NCI-H526 (cell line): Measurements from ENCODE around the gene SPO11.

Experiments
- DNase-seq, 2 experiments: peaks; one replicate each; lab custom pipeline; 2025; lab: John Stamatoyannopoulos, UW

Gene SPO11

GRCh38 chr20:57310821-57311514 lies 18.6 kb upstream of the SPO11 start:
- no peak for DNase-seq

- DNase-seq: no peak
These were observed 17.5 kb upstream of the SPO11 start for GRCh38 chr20:57312138-57312537.

DNA sequence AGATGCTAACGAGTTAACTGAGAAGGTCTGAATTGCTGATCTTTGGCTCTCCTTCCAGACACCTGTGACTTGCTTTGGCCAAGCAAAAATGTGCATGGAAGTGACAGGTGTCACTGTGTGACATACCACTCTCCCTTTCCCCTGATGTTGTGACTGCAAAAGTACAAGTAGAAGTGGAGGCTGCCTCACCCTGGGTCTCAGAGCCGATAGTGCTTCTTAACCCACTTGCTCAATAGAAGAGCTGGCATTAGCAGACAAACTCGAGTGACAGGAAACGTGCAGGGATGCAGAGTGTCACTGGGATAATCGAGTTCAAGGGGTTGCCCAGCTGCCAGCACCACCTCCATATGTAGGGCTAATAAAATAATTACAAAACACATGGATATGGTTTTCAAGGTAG lies 16.4 kb upstream of the SPO11 start:
- DNase-seq: no peak

DNA sequence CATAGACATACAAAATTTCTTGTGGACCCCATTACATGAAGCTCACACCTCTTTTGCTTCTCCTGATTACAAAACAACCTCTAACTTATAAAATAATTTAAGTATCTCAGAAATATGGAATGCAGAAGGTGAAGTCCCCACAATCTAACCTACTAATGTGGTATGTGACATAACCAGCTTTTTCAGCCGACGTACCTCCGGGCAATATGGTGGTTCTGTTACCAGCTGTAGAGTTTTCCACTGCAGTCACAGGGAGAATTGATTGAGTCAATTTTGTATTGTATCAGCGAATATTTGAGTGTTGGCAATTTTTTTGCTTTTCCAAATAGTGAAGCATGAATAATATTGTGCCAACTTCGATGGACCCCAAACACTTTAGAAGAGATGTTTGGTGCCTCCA lies 15.7 kb upstream of the SPO11 start:
- DNase-seq: no peak

DNA sequence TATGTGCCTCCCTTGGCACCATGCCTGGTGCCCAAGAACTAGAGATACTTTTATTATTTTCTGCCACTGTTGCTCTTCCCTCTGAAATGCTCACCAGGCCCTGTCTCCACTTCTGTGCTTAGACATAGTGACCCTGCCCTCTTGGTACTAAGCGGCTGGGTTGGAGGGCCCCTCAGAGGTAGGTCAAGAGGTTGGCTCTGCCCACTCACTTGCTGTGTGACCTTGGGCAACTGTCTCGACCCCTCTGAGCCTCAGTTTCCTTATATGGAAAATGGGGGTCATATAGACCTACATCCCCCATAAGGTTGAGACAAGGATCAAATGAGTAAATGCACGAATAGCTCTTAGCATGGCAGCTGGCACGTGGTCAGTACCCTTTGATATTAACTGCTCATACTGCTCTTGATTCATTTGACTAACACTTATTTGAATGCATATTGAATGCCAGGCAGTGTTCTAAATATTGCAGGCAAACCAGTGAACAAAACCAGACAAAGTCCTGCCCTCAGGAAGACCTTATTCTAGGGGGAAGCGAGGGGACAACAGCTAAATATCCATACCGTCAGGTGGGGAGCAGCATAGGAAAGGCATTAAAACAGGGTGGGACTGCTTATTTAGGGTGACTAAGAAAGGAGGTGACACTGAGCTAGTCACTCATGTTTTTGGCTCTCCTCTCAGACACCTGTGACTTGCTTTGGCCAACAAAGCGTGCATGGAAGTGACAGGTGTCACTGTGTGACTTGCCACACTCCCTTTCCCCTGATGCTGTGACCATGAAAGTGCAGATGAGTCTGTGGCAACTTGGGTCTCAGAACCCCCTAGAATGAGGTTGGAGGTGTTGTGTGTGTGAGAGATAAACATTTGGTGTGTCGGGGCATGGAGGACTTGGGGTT lies 14.3 kb upstream of the SPO11 start:
- peak; percentile 24 to 55 for DNase-seq

- DNase-seq: no peak
These were observed 13.6 kb upstream of the SPO11 start for GRCh38 chr20:57315976-57316480.

DNA sequence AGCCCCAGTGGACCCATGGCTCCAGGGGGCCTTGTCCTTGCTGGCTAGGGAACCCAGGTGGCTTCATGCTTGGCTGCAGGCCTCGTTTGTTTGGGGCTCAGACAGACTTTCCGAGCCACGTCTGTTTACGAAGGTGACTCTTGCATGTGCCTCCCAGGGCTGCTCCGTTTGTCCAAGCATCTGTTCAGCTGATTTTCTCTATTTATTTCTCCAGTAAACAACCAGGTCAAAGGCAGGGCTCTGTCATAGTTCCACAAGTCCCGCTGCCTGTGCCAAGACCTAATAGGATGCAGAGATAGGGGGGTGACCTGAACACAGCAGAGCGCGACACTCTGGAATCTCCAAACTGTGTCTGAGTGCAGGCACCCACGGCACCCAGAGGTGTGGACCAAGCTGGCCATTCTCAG lies 12.8 kb upstream of the SPO11 start:
- peak in 1 of 2 experiments; percentile 10 for DNase-seq

GRCh38 chr20:57317316-57317788 lies 12.3 kb upstream of the SPO11 start:
- no peak for DNase-seq

GRCh38 chr20:57317789-57318371 lies 11.7 kb upstream of the SPO11 start:
- no peak for DNase-seq

DNA sequence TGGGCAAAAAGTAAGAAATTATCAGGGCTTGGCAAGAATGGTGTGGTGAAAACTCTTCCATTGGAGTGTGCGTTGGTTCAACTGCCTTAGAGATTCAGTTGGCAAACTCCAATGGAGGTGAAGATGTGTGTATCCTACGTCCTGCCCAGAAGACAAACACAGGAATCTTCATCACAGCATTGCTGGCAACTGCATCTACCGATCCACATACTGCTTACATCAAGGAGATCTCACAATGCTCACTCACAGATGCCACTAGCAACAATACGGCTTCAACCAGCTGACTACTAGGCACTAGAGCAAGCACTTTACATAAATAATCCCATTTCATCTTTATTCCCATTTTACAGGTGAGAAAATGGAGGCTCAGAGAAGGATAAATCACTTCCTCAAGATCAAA lies 10.0 kb upstream of the SPO11 start:
- no peak for DNase-seq

DNA sequence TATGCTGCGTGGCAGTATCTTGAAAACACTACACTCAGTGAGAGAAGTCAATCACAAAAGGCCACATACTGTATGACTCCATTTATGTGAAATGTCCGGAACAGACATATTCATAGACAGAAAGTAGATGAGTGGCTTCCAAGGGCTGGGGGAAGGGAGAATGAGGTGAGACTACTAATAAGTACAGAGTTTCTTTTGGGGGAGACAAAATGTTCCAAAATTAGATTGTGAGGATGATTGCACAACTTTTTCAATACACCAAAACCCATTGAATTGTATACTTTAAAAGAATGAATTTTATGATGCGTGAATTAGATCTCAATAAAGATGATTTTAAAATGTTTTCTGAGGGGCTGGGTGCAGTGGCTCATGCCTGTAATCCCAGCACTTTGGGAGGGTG lies 9.2 kb upstream of the SPO11 start:
- no peak for DNase-seq

DNA sequence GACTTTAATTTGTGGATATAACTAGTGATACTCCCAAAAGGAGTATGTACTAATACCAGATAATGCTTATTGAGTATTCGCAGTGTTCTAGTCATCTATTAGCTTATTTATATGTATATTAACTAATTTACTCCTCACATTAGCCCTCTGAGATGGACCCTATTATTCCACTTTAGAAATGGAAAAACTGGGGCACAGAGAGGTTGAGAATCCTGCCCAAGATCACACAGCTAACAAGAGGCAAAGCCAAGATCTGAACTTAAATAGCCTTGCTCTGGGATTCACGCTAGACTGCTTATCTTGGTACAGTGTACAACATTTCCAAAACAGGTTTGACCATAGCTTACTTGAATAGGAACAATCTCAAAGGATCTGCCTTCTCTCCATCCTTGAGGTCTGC lies 8.5 kb upstream of the SPO11 start:
- no peak for DNase-seq

DNA sequence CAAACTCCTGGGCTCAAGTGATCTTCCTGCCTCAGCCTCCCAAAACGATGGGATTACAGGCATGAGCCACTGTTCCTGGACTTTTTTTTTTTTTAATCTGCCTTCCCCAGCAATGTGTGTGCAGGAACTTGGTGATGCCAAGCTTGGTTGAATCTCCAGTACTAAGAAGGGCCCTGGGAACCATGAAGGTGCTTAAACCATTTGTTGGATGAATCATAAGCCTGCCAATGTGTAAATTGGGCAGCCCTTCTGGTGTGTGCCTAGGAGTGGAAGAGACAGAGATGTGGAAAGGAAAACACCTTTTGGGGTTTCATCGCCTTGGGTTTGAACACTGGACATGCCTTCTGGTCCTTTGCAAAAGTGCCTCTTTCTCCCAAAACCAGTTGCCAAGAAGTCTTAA lies 7.1 kb upstream of the SPO11 start:
- no peak for DNase-seq

GRCh38 chr20:57323034-57323433 lies 6.6 kb upstream of the SPO11 start:
- no peak for DNase-seq

GRCh38 chr20:57325632-57326356 lies 3.8 kb upstream of the SPO11 start:
- no peak for DNase-seq

DNA sequence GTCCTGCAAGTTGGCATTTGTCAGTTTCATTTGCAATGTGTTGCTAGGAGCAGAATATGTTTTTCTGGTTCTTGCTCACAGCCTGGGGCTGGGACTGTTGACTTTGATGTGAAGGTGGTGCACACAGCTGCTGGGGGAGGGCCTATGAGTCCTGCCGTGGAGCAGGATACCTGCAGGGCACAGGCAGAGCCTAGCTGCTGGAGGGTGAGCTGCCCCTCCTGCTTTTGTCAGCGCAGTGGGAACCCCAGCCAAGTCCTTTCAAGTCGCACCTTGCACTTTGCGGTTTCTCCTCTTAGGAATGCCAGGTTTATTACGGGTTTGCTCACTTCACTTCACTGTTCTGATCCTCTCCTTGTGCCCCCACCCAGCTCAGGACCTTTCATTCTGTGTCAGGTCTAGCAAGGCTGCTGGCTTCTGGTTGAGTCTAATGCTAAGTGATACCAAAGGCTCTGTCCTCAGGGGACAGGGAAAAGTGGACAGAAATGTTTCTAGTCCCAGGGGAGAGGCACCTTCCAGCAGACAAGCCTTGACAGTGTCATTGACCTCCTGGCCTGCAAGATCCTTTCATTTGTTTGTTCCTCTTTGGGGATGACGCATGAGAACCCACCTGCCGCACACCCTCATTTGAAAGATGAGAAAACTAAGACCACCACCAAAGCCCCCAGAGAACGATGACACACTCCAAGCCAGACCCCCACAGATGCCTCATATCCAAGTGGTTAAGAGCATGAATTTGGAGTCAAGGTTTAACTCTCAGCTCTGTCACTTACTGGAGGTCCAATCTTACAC lies 2.7 kb upstream of the SPO11 start:
- peak; percentile 95 for DNase-seq

- DNase-seq: no peak
These were observed 1.8 kb upstream of the SPO11 start for GRCh38 chr20:57327820-57328219.

DNA sequence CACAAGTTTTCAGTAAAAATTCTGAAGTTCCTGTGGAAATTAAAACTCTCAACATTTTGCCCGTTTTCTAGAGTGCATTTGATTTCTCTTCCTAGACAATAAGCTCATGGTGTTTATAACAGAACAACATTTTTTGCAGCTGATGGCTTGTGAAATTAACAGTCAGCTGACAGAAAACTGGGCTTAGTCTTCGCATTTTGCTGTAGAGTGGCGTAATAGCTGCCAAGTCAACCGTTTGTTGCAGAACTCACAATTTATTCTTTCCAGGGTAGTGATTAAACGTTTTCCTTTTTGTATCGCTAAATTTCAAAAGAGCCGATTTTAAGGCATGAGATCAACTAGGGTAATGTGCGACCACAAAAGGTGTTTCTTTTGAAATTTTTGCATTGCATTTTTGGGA lies 1.4 kb downstream of the SPO11 start:
- no peak for DNase-seq

- DNase-seq: peak; percentile 15 to 56
These were observed 2.8 kb downstream of the SPO11 start for GRCh38 chr20:57332105-57333089.

- peak in 1 of 2 experiments; percentile 22 for DNase-seq
These were observed 5.8 kb downstream of the SPO11 start for GRCh38 chr20:57335392-57335791.
